ENCODE data around the gene MTCL1.
"Not testable (repeated sequence)": the region's sequence is repeated elsewhere in the genome, so short reads cannot be mapped to it uniquely, and the experiment has no call there.

MTCL1 gene

GRCh38 chr18:8745355-8746014, 40.1 kb downstream of the MTCL1 start:
- DNase-seq = no peak

GRCh38 chr18:8747440-8747937, 42.1 kb downstream of the MTCL1 start:
- no peak for DNase-seq

- no peak for DNase-seq
These were observed 44.1 kb downstream of the MTCL1 start for GRCh38 chr18:8749492-8749891.

- DNase-seq = no peak
These were observed 45.6 kb downstream of the MTCL1 start for GRCh38 chr18:8750954-8751415.

- no peak for DNase-seq
These were observed 46.3 kb downstream of the MTCL1 start for GRCh38 chr18:8751692-8752091.

GRCh38 chr18:8752329-8752728, 47.0 kb downstream of the MTCL1 start:
- DNase-seq = no peak

GRCh38 chr18:8754995-8755960, 49.9 kb downstream of the MTCL1 start:
- no peak for DNase-seq

- DNase-seq = no peak
These were observed 51.2 kb downstream of the MTCL1 start for GRCh38 chr18:8756571-8756970.

- no peak for DNase-seq
These were observed 52.1 kb downstream of the MTCL1 start for GRCh38 chr18:8757396-8757997.

GRCh38 chr18:8758466-8758865, 53.1 kb downstream of the MTCL1 start:
- no peak for DNase-seq

GRCh38 chr18:8760984-8761383, 55.6 kb downstream of the MTCL1 start:
- DNase-seq = no peak

GRCh38 chr18:8761535-8761934, 56.2 kb downstream of the MTCL1 start:
- not testable (repeated sequence) for DNase-seq

GRCh38 chr18:8762968-8763367, 57.6 kb downstream of the MTCL1 start:
- no peak for DNase-seq

GRCh38 chr18:8763611-8764010, 58.3 kb downstream of the MTCL1 start:
- DNase-seq = no peak

GRCh38 chr18:8765783-8766463, 60.6 kb downstream of the MTCL1 start:
- DNase-seq = no peak

- no peak for DNase-seq
These were observed 61.4 kb downstream of the MTCL1 start for GRCh38 chr18:8766559-8767293.

- no peak for DNase-seq
These were observed 62.0 kb downstream of the MTCL1 start for GRCh38 chr18:8767340-8767739.

GRCh38 chr18:8769509-8770095, 64.2 kb downstream of the MTCL1 start:
- DNase-seq = no peak

GRCh38 chr18:8770657-8771056, 65.3 kb downstream of the MTCL1 start:
- no peak for DNase-seq

GRCh38 chr18:8771930-8772329, 66.6 kb downstream of the MTCL1 start:
- no peak for DNase-seq

GRCh38 chr18:8773980-8774379, 68.6 kb downstream of the MTCL1 start:
- DNase-seq = no peak

Data from activated CD4-positive, alpha-beta T cell treated with anti-CD3 and anti-CD28 coated beads for 1 hour (primary cell).